Mucosa of descending colon (tissue), 3 donors: ENCODE results near the gene SLC35E4. TPM values are rescaled to one million over a fixed set of nuclear protein-coding genes. Genes with fewer than 3 reads are reported as not detected.
"Not testable (repeated sequence)": the region's sequence is repeated elsewhere in the genome, so short reads cannot be mapped to it uniquely, and the experiment has no call there.

Experiments used
- ATAC-seq: fragments of 200-7000 bp; cut with Tn5 transposase; one replicate; pipeline ENCODE4 v1.9.1; 2020; ENCODE audit warnings: mild to moderate bottlenecking, moderate library complexity
- DNase-seq, 3 donors: peaks; one replicate each; pipeline ENCODE4 v3.0.0-alpha.2; 2020
- H3K36me3 ChIP-seq: fragments of 200-600 bp; one replicate; pipeline ENCODE4 v1.8.0; 2021; ENCODE audit warnings: low read depth, mild to moderate bottlenecking
- H3K4me1 ChIP-seq: fragments of 200-600 bp; one replicate; pipeline ENCODE4 v1.8.0; 2021; ENCODE audit warnings: low read depth, mild to moderate bottlenecking
- H3K4me3 ChIP-seq: fragments of 200-600 bp; one replicate; pipeline ENCODE4 v1.8.0; 2021; ENCODE audit warnings: mild to moderate bottlenecking
- H3K9me3 ChIP-seq: fragments of 200-600 bp; one replicate; pipeline ENCODE4 v1.8.0; 2021; ENCODE audit warnings: mild to moderate bottlenecking
- CTCF ChIP-seq: fragments of 200-600 bp; IDR thresholded peaks from one replicate; pipeline ENCODE4 v1.8.0; 2022; ENCODE audit warnings: antibody characterized with exemption, mild to moderate bottlenecking
- intact Hi-C, 2 donors: fragments of 100-400 bp; cut with DNase I in 1 of 2; cut with micrococcal nuclease in 1 of 2; formaldehyde crosslinking; loops; one replicate each; pipeline versions ENCODE4 v1.11.0 to v1.11.1; 2022; cut with DNase I, micrococcal nuclease
- long read RNA-seq, 2 donors: library from polyadenylated mRNA; unstranded; transcript quantifications; one replicate each; pipeline ENCODE4 v2.0.0, GENCODE V29; 2019 to 2021
- total RNA-seq, 3 donors: library from RNA; stranded (reverse); fragmentation: NEBNext Ultra II Directional in 2 of 3; extraction: Animal tissue kit (Norgen Biotek cat#: 25700) in 2 of 3; gene quantifications; one replicate each; pipeline versions ENCODE4 v1.2.1 to v1.2.4, GENCODE V29; 2021 to 2023
- donor health status: DM: no; HTN: no; CAD: no; lungs with moderate emphysema.
- donor health status: DM: no; HTN: no; CAD: no.
- donor health status: DM: no; HTN: yes; CAD: no.

The SLC35E4 gene
- total RNA-seq: 1 to 10 TPM; 5.0 to 8.5 (median 7.6) TPM
- long read RNA-seq, donor 1, transcript SLC35E4-201 (2 exons, 2,714 nt): major isoform, 49 of 56 reads
- long read RNA-seq, donor 1, partial matches to known transcripts: 3 of 56 reads
- long read RNA-seq, donor 1, other reads (novel, unspliced or antisense): 4 of 56 reads
- long read RNA-seq, donor 2, transcript SLC35E4-201 (2 exons, 2,714 nt): major isoform, 9 of 14 reads
- long read RNA-seq, donor 2, partial matches to known transcripts: 0 of 14 reads
- long read RNA-seq, donor 2, other reads (novel, unspliced or antisense): 5 of 14 reads

- TF ChIP-seq CTCF: peak; percentile 9
- peaks cover 25% of the 10 kb centered on the region for H3K4me1 ChIP-seq
- ATAC-seq: peak; percentile 94
- H3K9me3 ChIP-seq: no peaks in the 10 kb centered on the region
- peak within 1 kb of the TSS; percentile 36 for H3K4me3 ChIP-seq
- intact Hi-C loops: no loop called here
- peak; percentile 96 to 98 (median 98) for DNase-seq
- no peaks in the 10 kb centered on the region for H3K36me3 ChIP-seq
Measured at GRCh38 chr22:30635273-30636225, at the start of gene SLC35E4. TSS of gene SLC35E4 (plus strand) at chr22:30635781. CDS start at chr22:30636451, 670 bp downstream.

- DNase-seq (no peak), ATAC-seq (no peak)
- no peak overlapping the region for H3K4me3 ChIP-seq
- peaks cover 11% of the 10 kb centered on the region for H3K4me1 ChIP-seq
- peaks cover 12% of the 10 kb centered on the region for H3K36me3 ChIP-seq
- no peaks in the 10 kb centered on the region for H3K9me3 ChIP-seq
- intact Hi-C loops: no loop called here
- no peak for TF ChIP-seq CTCF
Measured at GRCh38 chr22:30586414-30586813, 49.2 kb upstream of the SLC35E4 start.

- DNase-seq (no peak), ATAC-seq (no peak)
- no peak for TF ChIP-seq CTCF
- no peaks in the 10 kb centered on the region for H3K9me3 ChIP-seq
- H3K4me3 ChIP-seq: peak overlapping the region; percentile 65
- intact Hi-C loops: no loop called here
- peaks cover 12% of the 10 kb centered on the region for H3K36me3 ChIP-seq
- H3K4me1 ChIP-seq: peaks cover 11% of the 10 kb centered on the region
Measured at GRCh38 chr22:30591191-30591587, 44.4 kb upstream of the SLC35E4 start.

GRCh38 chr22:30591588-30592359, 43.8 kb upstream of the SLC35E4 start, which contains the start of gene PES1:
TSS of gene PES1 (minus strand) at chr22:30591910. CDS start at chr22:30591833, 77 bp downstream.
- ATAC-seq (peak; percentile 99), DNase-seq (peak; percentile 94 to 98 (median 95))
- H3K4me1 ChIP-seq: peaks cover 11% of the 10 kb centered on the region
- H3K4me3 ChIP-seq: peak within 1 kb of the TSS; percentile 65
- intact Hi-C loops: no loop called here
- no peak for TF ChIP-seq CTCF
- peaks cover 11% of the 10 kb centered on the region for H3K36me3 ChIP-seq
- H3K9me3 ChIP-seq: no peaks in the 10 kb centered on the region

GRCh38 chr22:30592360-30592713, 43.2 kb upstream of the SLC35E4 start:
- H3K4me3 ChIP-seq, H3K36me3 ChIP-seq, ATAC-seq, H3K9me3 ChIP-seq, intact Hi-C loops, DNase-seq: not testable (repeated sequence)
- peaks cover 11% of the 10 kb centered on the region for H3K4me1 ChIP-seq
